Measurements from ENCODE around the gene TIE1. TPM values are rescaled to one million over a fixed set of nuclear protein-coding genes. Genes with fewer than 3 reads are reported as not detected.

The TIE1 gene
- polyA plus RNA-seq, 1 donor, result 18.7 TPM

Other genes starting within 250 kb of the TIE1 start
- gene EBNA1BP2, start 128.7 kb upstream of the TIE1 start, polyA plus RNA-seq, result 53.1 TPM
- 0.25 TPM for gene CFAP57, start 128.7 kb upstream of the TIE1 start, polyA plus RNA-seq
- 29.7 TPM for gene TMEM125, start 31.0 kb upstream of the TIE1 start, polyA plus RNA-seq
- gene C1orf210, start 15.4 kb upstream of the TIE1 start, polyA plus RNA-seq, result 46.2 TPM
- 0.21 TPM for gene MPL, start 36.8 kb downstream of the TIE1 start, polyA plus RNA-seq
- gene CDC20, start 58.0 kb downstream of the TIE1 start, polyA plus RNA-seq, result 20.7 TPM
- 68.7 TPM for gene ELOVL1, start 67.0 kb downstream of the TIE1 start, polyA plus RNA-seq
- gene MED8, start 88.8 kb downstream of the TIE1 start, polyA plus RNA-seq, result 36.5 TPM
- 26.3 TPM for gene SZT2, start 88.9 kb downstream of the TIE1 start, polyA plus RNA-seq
- gene HYI, start 152.9 kb downstream of the TIE1 start, polyA plus RNA-seq, result 68.1 TPM
- gene PTPRF, start 229.9 kb downstream of the TIE1 start, polyA plus RNA-seq, result 257 TPM